K562 (cell line): Measurements from ENCODE around the gene GRPEL2. TPM values are rescaled to one million over a fixed set of nuclear protein-coding genes. Genes with fewer than 3 reads are reported as not detected.
A peak's percentile ranks its signal among the peaks of the same experiment; 100 is the strongest.

Experiments used
- ARNT ChIP-seq, 2 experiments: fragments of 450-650 bp; IDR thresholded peaks; 2 replicates each; pipeline ENCODE4 v1.6.1; 2016; ENCODE audit warnings: mild to moderate bottlenecking in 1 of 2
- CC2D1A ChIP-seq: fragments of 450-650 bp; IDR thresholded peaks from 2 replicates; pipeline ENCODE4 v1.6.1; 2017; ENCODE audit warnings: mild to moderate bottlenecking
- CHCHD3 ChIP-seq: fragments of 250-450 bp; sonication (Bioruptor Pico); IDR thresholded peaks from 2 replicates; pipeline ENCODE4 v2.1.2; 2022; ENCODE audit warnings: mild to moderate bottlenecking
- ESRRA ChIP-seq: fragments of 450-650 bp; IDR thresholded peaks from 2 replicates; pipeline ENCODE4 v1.6.1; 2014; ENCODE audit warnings: low read depth, mild to moderate bottlenecking, moderate library complexity, borderline replicate concordance
- MGA ChIP-seq: fragments of 450-650 bp; IDR thresholded peaks from 2 replicates; pipeline ENCODE4 v1.6.1; 2016; ENCODE audit warnings: mild to moderate bottlenecking, moderate library complexity
- MTA3 ChIP-seq: fragments of 450-650 bp; formaldehyde crosslinking; IDR thresholded peaks from 2 replicates; pipeline ENCODE4 v1.6.1; 2017; ENCODE audit warnings: mild to moderate bottlenecking, borderline replicate concordance
- MYC ChIP-seq, 2 experiments: fragments of 250-450 bp in 1 of 2; sonication (Bioruptor Pico) in 1 of 2; IDR thresholded peaks; 2 replicates each; pipeline versions ENCODE4 v1.5.1 to v1.6.1; 2012 to 2021; ENCODE audit warnings: low read depth in 2 of 2, borderline replicate concordance in 1 of 2, improper control_type of control experiment in 1 of 2, low read length in 1 of 2, mild to moderate bottlenecking in 1 of 2, moderate library complexity in 1 of 2
- SMC3 ChIP-seq: conservative IDR thresholded peaks from 2 replicates; pipeline ENCODE4 v1.6.1; 2011; ENCODE audit warnings: low read depth, low read length, improper control_type of control experiment; ENCODE audit not compliant: insufficient read depth
- polyA plus RNA-seq, 8 experiments: library from polyadenylated mRNA; depleted of rRNA in 4 of 8; stranded (reverse) in 5 of 8; unstranded in 3 of 8; fragments of >200 nt; fragmentation: Nextera tagmentation in 2 of 8; fragmentation: Illumina TruSeq in 1 of 8; extraction: Ambion mirVana in 2 of 8; extraction: Trizol in 1 of 8; gene quantifications; 2 replicates each; pipeline versions ENCODE4 v1.2.1 to v1.2.3, GENCODE V29; 2011 to 2014; ENCODE audit warnings: inconsistent platforms in 1 of 8, missing spikeins in 1 of 8
- total RNA-seq, 7 experiments: library from RNA; depleted of rRNA in 6 of 7; stranded (reverse); fragments of >200 nt in 6 of 7; fragmentation: Illumina TruSeq in 2 of 7; extraction: Trizol in 2 of 7; gene quantifications; 2 replicates each; pipeline versions ENCODE4 v1.2.1 to v1.2.3, GENCODE V29; 2011 to 2021; ENCODE audit warnings: low replicate concordance in 1 of 7
- TF ChIP-seq, protein P1 (sequence below), 2 experiments: IDR thresholded peaks; 2 replicates each; pipeline ENCODE4 v1.6.1; 2012; ENCODE audit warnings: improper control_type of control experiment in 2 of 2, low read depth in 2 of 2, low read length in 2 of 2, borderline replicate concordance in 1 of 2

The GRPEL2 gene
- total and polyA plus RNA-seq, 9 of the 15 experiments (the other 6 are each of a cell fraction or from before 2014, with no cell fraction given): 11.2 to 40.5 (median 25.8) TPM

GRCh38 chr5:149317281-149318048 lies 27.8 kb upstream of the GRPEL2 start (continued):
- no peak for TF ChIP-seq MGA
- TF ChIP-seq CC2D1A: 0 out of 2 replicates have a peak, but pooled peaks have one; percentile 15
- TF ChIP-seq, protein P1, sequence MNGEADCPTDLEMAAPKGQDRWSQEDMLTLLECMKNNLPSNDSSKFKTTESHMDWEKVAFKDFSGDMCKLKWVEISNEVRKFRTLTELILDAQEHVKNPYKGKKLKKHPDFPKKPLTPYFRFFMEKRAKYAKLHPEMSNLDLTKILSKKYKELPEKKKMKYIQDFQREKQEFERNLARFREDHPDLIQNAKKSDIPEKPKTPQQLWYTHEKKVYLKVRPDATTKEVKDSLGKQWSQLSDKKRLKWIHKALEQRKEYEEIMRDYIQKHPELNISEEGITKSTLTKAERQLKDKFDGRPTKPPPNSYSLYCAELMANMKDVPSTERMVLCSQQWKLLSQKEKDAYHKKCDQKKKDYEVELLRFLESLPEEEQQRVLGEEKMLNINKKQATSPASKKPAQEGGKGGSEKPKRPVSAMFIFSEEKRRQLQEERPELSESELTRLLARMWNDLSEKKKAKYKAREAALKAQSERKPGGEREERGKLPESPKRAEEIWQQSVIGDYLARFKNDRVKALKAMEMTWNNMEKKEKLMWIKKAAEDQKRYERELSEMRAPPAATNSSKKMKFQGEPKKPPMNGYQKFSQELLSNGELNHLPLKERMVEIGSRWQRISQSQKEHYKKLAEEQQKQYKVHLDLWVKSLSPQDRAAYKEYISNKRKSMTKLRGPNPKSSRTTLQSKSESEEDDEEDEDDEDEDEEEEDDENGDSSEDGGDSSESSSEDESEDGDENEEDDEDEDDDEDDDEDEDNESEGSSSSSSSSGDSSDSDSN (IDR thresholded peaks at IDR 0.05; ENCODE audit: borderline replicate concordance in 1 of 2, low read depth in 2 of 2, low read length in 2 of 2): no peak
- TF ChIP-seq SMC3: peak; percentile 72
- 0 out of 4 replicates have a peak, but pooled peaks of 1 of the 2 experiments have one; percentile 39 for TF ChIP-seq ARNT (IDR thresholded peaks at IDR 0.05)
- no peak for TF ChIP-seq MTA3
- peak; percentile 96 for TF ChIP-seq ESRRA
- TF ChIP-seq CHCHD3: no peak
- 0 out of 2 replicates have a peak, but pooled peaks have one; percentile 10 for TF ChIP-seq MYC (IDR thresholded peaks at IDR 0.05; ENCODE audit: low read depth, low read length)
- TF ChIP-seq MYC (CRISPR knock-in tag; IDR thresholded peaks at IDR 0.05; ENCODE audit: borderline replicate concordance, low read depth): no peak
